Nephron progenitor cell (in vitro differentiated cells): ENCODE measurements around the gene BICDL2.

Experiments
- DNase-seq: peaks from one replicate; pipeline ENCODE4 v3.0.0; 2021
- H3K27ac Mint-ChIP-seq: 2 replicates; pipeline ENCODE4 v1.8.0; 2021; ENCODE audit warnings: mild to moderate bottlenecking, moderate library complexity, mixed read lengths
- H3K27me3 Mint-ChIP-seq: 2 replicates; pipeline ENCODE4 v1.8.0; 2021; ENCODE audit warnings: mild to moderate bottlenecking, low read depth, mixed read lengths; ENCODE audit not compliant: poor library complexity
- H3K36me3 Mint-ChIP-seq: 2 replicates; pipeline ENCODE4 v1.8.0; 2021; ENCODE audit warnings: low read depth, mixed read lengths
- H3K4me1 Mint-ChIP-seq: 2 replicates; pipeline ENCODE4 v1.8.0; 2021; ENCODE audit warnings: mixed read lengths
- H3K4me3 Mint-ChIP-seq: 2 replicates; pipeline ENCODE4 v1.8.0; 2021; ENCODE audit warnings: mild to moderate bottlenecking, moderate library complexity, mixed read lengths
- H3K9me3 Mint-ChIP-seq: 2 replicates; pipeline ENCODE4 v1.8.0; 2021; ENCODE audit warnings: mild to moderate bottlenecking, moderate library complexity, mixed read lengths
- TF ChIP-seq, protein P1 (sequence below): fragments of 200-600 bp; sonication (generic); IDR thresholded peaks from 2 replicates; pipeline ENCODE4 v1.5.0; 2021; ENCODE audit warnings: antibody characterized with exemption

The BICDL2 gene

DNA sequence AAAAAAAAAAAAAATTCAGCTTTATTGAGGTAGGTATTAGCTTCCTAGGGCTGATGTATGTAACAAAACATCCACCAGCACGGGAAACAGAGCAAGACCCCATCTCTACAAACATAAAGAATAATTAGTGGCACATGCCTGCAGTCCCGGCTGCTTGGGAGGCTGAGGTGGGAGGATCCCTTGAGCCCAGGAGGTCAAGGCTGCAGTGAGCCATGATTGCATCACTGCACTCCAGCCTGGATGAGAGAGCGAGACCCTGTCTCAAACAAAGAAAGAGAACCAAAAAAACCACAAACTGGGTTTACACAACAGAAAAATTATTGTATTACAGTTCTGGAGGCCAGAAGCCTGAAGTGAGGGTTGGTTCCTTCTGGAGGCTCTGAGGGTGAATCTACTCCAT, 5.6 kb upstream of the BICDL2 start:
- H3K27ac Mint-ChIP-seq = no peak overlapping the region
- H3K9me3 Mint-ChIP-seq = peaks cover 10% of the 10 kb centered on the region

DNA sequence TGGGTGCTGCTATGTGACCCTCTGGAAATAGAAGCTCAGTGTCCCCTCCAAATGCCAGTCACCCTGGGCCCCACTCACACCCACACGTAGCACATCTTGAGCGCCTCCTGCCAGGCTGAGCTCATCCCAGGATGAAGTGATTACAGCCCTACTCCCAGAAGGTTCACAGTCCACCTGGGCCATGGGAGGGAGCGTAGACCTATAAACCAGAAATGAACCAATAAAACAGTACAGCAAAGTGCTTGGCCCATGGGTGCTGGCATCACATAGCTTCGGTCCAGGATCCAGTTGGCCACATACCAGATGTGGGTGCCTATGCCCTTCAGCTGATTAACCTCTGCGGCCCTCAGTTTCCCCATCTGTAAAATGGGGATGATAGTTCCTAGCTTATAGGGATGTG, 2.2 kb upstream of the BICDL2 start:
- no peak for DNase-seq
- H3K27ac Mint-ChIP-seq = no peak overlapping the region
- no peaks in the 10 kb centered on the region for H3K4me1 Mint-ChIP-seq
- no peaks in the 10 kb centered on the region for H3K9me3 Mint-ChIP-seq
- no peak overlapping the region for H3K4me3 Mint-ChIP-seq
- no peaks in the 10 kb centered on the region for H3K36me3 Mint-ChIP-seq
- TF ChIP-seq, protein P1, sequence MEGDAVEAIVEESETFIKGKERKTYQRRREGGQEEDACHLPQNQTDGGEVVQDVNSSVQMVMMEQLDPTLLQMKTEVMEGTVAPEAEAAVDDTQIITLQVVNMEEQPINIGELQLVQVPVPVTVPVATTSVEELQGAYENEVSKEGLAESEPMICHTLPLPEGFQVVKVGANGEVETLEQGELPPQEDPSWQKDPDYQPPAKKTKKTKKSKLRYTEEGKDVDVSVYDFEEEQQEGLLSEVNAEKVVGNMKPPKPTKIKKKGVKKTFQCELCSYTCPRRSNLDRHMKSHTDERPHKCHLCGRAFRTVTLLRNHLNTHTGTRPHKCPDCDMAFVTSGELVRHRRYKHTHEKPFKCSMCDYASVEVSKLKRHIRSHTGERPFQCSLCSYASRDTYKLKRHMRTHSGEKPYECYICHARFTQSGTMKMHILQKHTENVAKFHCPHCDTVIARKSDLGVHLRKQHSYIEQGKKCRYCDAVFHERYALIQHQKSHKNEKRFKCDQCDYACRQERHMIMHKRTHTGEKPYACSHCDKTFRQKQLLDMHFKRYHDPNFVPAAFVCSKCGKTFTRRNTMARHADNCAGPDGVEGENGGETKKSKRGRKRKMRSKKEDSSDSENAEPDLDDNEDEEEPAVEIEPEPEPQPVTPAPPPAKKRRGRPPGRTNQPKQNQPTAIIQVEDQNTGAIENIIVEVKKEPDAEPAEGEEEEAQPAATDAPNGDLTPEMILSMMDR = no peak
- H3K27me3 Mint-ChIP-seq = peaks cover 85% of the 10 kb centered on the region

More for the DNA sequence above, 5.6 kb upstream of the BICDL2 start:
- Mint-ChIP-seq H3K27me3 (peaks cover 91% of the 10 kb centered on the region), H3K4me1 (peaks cover 5% of the 10 kb centered on the region), H3K36me3 (no peaks in the 10 kb centered on the region), H3K4me3 (no peak overlapping the region)
- no peak for DNase-seq
- TF ChIP-seq, protein P1 = no peak

GRCh38 chr16:3038256-3038655, 1.5 kb upstream of the BICDL2 start:
- Mint-ChIP-seq H3K36me3 (no peaks in the 10 kb centered on the region), H3K4me3 (no peak overlapping the region), H3K4me1 (no peaks in the 10 kb centered on the region), H3K27me3 (peaks cover 85% of the 10 kb centered on the region), H3K9me3 (no peaks in the 10 kb centered on the region), H3K27ac (no peak overlapping the region)
- no peak for DNase-seq
- TF ChIP-seq, protein P1 = no peak

GRCh38 chr16:3035972-3036725, 595 bp downstream of the BICDL2 start:
- Mint-ChIP-seq H3K4me1 (peaks cover 6% of the 10 kb centered on the region), H3K4me3 (no peak overlapping the region), H3K9me3 (no peaks in the 10 kb centered on the region), H3K36me3 (no peaks in the 10 kb centered on the region), H3K27ac (no peak overlapping the region), H3K27me3 (peaks cover 86% of the 10 kb centered on the region)
- DNase-seq = no peak
- TF ChIP-seq, protein P1 = no peak

DNA sequence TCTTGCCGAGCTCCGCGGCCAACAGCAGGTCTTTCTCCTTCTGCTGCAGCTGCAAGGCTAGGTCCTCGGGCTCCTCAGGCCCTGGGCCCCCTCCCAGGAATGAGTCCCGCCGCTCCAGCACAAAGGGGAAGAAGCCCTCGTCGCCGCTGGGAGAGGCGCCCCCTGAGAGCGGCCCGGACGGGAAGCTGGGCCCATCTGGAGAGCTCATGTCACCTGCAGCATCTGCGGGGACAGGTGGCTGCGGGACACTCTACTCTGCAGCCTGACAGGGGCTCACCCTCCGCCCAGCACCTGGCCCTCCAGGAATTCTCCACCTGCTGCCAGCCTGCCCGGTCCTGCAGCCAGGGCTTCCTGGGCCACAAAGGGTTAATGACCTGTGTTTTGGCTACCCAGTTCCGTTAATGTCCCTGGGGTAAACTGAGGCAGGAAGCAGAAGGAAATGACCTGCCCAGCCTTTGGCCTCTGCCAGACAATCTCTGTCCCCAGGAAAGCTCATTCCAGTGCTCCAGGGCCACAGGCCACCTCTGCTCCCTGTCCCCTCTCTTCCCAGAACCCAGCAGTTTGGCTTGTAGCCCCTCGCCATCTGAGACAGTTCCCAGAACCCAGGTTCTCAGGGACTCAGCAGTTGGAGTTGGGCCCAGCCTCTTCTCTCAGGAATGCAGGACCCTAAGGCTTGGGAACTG, 1.3 kb downstream of the BICDL2 start:
- Mint-ChIP-seq H3K36me3 (no peaks in the 10 kb centered on the region), H3K27me3 (peaks cover 79% of the 10 kb centered on the region), H3K4me3 (no peak overlapping the region), H3K9me3 (no peaks in the 10 kb centered on the region), H3K4me1 (peaks cover 6% of the 10 kb centered on the region), H3K27ac (no peak overlapping the region)
- DNase-seq = no peak
- TF ChIP-seq, protein P1 = no peak

- H3K27ac Mint-ChIP-seq = no peak overlapping the region
- H3K4me1 Mint-ChIP-seq = peaks cover 11% of the 10 kb centered on the region
- TF ChIP-seq, protein P1 = no peak
- H3K36me3 Mint-ChIP-seq = peaks cover 1% of the 10 kb centered on the region
- DNase-seq = no peak
- H3K4me3 Mint-ChIP-seq = no peak overlapping the region
- H3K27me3 Mint-ChIP-seq = peaks cover 60% of the 10 kb centered on the region
- H3K9me3 Mint-ChIP-seq = no peaks in the 10 kb centered on the region
Measured at GRCh38 chr16:3032624-3033023, 4.1 kb downstream of the BICDL2 start.
